Liver (tissue), 9 donors: ENCODE data around the gene HRH1. TPM values are rescaled to one million over a fixed set of nuclear protein-coding genes. Genes with fewer than 3 reads are reported as not detected.

ENCODE experiments used
- DNase-seq: peaks from one replicate; pipeline ENCODE4 v3.0.0-alpha.2; 2017; ENCODE audit warnings: low spot score
- H3K27ac ChIP-seq, 2 donors: one replicate each; pipeline ENCODE4 v1.7.0; 2013; ENCODE audit warnings: inconsistent platforms in 2 of 2, low read length in 2 of 2, control low read depth in 1 of 2, low read depth in 1 of 2, mild to moderate bottlenecking in 1 of 2
- H3K27me3 ChIP-seq, 4 donors: one replicate each; pipeline versions ENCODE4 v1.6.1 to v1.7.0; 2013; ENCODE audit warnings: low read length in 3 of 4, inconsistent platforms in 1 of 4, mild to moderate bottlenecking in 1 of 4, moderate library complexity in 1 of 4; ENCODE audit not compliant: control insufficient read depth in 4 of 4, insufficient read depth in 4 of 4
- H3K36me3 ChIP-seq, 4 donors: one replicate each; pipeline versions ENCODE4 v1.6.1 to v1.7.0; 2013; ENCODE audit warnings: low read length in 3 of 4, mild to moderate bottlenecking in 3 of 4, low read depth in 1 of 4, moderate library complexity in 1 of 4; ENCODE audit not compliant: control insufficient read depth in 4 of 4, insufficient read depth in 3 of 4
- H3K4me1 ChIP-seq, 4 donors: one replicate each; pipeline versions ENCODE4 v1.6.1 to v1.7.0; 2013; ENCODE audit warnings: low read length in 3 of 4, mild to moderate bottlenecking in 3 of 4, moderate library complexity in 1 of 4; ENCODE audit not compliant: control insufficient read depth in 4 of 4, insufficient read depth in 4 of 4
- H3K4me3 ChIP-seq, 3 donors: one replicate each; pipeline versions ENCODE4 v1.6.1 to v1.7.0; 2013; ENCODE audit warnings: low read length in 3 of 3, control low read depth in 1 of 3, low read depth in 1 of 3, mild to moderate bottlenecking in 1 of 3
- H3K9ac ChIP-seq, 2 donors: one replicate each; pipeline ENCODE4 v1.7.0; 2013; ENCODE audit warnings: low read length in 2 of 2, mild to moderate bottlenecking in 2 of 2, moderate library complexity in 2 of 2, control low read depth in 1 of 2, low read depth in 1 of 2
- H3K9me3 ChIP-seq, 4 donors: one replicate each; pipeline versions ENCODE4 v1.6.1 to v1.7.0; 2013; ENCODE audit warnings: low read length in 3 of 4; ENCODE audit not compliant: control insufficient read depth in 4 of 4
- EGR1 ChIP-seq, 2 donors: IDR thresholded peaks; 2 replicates each; pipeline ENCODE4 v1.6.1; 2016 to 2018; ENCODE audit warnings: antibody characterized with exemption in 2 of 2, low read depth in 2 of 2
- FOXA2 ChIP-seq: IDR thresholded peaks from 2 replicates; pipeline ENCODE4 v1.6.1; 2016; ENCODE audit warnings: antibody characterized with exemption
- GABPA ChIP-seq, 2 donors: IDR thresholded peaks in 1 of 2; conservative IDR thresholded peaks in 1 of 2; 2 replicates each; pipeline ENCODE4 v1.6.1; 2016; ENCODE audit warnings: antibody characterized with exemption in 2 of 2, mild to moderate bottlenecking in 1 of 2, moderate library complexity in 1 of 2
- HNF4A ChIP-seq, 2 donors: conservative IDR thresholded peaks; 2 replicates each; pipeline ENCODE4 v1.6.1; 2016; ENCODE audit warnings: antibody characterized with exemption in 2 of 2, mild to moderate bottlenecking in 2 of 2
- HNF4G ChIP-seq: IDR thresholded peaks from 2 replicates; pipeline ENCODE4 v1.6.1; 2016; ENCODE audit warnings: antibody characterized with exemption
- NR2F2 ChIP-seq: IDR thresholded peaks from 2 replicates; pipeline ENCODE4 v1.6.1; 2016; ENCODE audit warnings: antibody characterized with exemption
- RAD21 ChIP-seq, 2 donors: IDR thresholded peaks; 2 replicates each; pipeline ENCODE4 v1.6.1; 2016; ENCODE audit warnings: antibody characterized with exemption in 2 of 2, mild to moderate bottlenecking in 2 of 2
- RXRA ChIP-seq, 2 donors: IDR thresholded peaks; 2 replicates each; pipeline ENCODE4 v1.6.1; 2017 to 2018; ENCODE audit warnings: antibody characterized with exemption in 2 of 2, mild to moderate bottlenecking in 1 of 2
- SP1 ChIP-seq: IDR thresholded peaks from 2 replicates; pipeline ENCODE4 v1.6.1; 2018; ENCODE audit warnings: antibody characterized with exemption, mild to moderate bottlenecking
- YY1 ChIP-seq: IDR thresholded peaks from 2 replicates; pipeline ENCODE4 v1.6.1; 2016; ENCODE audit warnings: antibody characterized with exemption, mild to moderate bottlenecking
- WGBS: extraction: QIAGEN DNeasy Blood & Tissue Kit; methylation state at CpG from one replicate; pipeline ENCODE4 v1.1.7; 2013; 5-methylcytosine and 5-hydroxymethylcytosine counted together
- polyA plus RNA-seq, 2 donors: library from polyadenylated mRNA; stranded (reverse) in 1 of 2; unstranded in 1 of 2; fragments of 200-250 nt in 1 of 2; fragments of >200 nt in 1 of 2; fragmentation: Nextera tagmentation in 1 of 2; extraction: Ambion mirVana in 1 of 2; gene quantifications; one replicate each; pipeline versions ENCODE4 v1.2.1 to v1.2.3, GENCODE V29; 2013 to 2015
- total RNA-seq, 2 donors: library from RNA; depleted of rRNA; stranded (reverse); fragments of >200 nt; gene quantifications; one replicate each; pipeline ENCODE4 v1.2.3, GENCODE V29; 2014
- TF ChIP-seq, protein P1 (sequence below): IDR thresholded peaks from 2 replicates; pipeline ENCODE4 v1.6.1; 2016; ENCODE audit warnings: antibody characterized with exemption
- TF ChIP-seq, protein P2 (sequence below): IDR thresholded peaks from 2 replicates; pipeline ENCODE4 v1.6.1; 2016; ENCODE audit warnings: antibody characterized with exemption
- TF ChIP-seq, protein P3 (sequence below): fragments of 150-350 bp; IDR thresholded peaks from 2 replicates; pipeline ENCODE4 v1.5.1; 2017; ENCODE audit warnings: improper control_type of control experiment, low read depth, low read length; ENCODE audit not compliant: missing input control
- TF ChIP-seq, protein P4 (sequence below): IDR thresholded peaks from 2 replicates; pipeline ENCODE4 v1.6.1; 2016; ENCODE audit warnings: antibody characterized with exemption, mild to moderate bottlenecking
- donor health status: healthy.
- donor health status: healthy.
- donor health status: healthy.
- donor health status: healthy.
- donor health status: healthy.

The HRH1 gene
- total and polyA plus RNA-seq, 4 donors, result 0.07 to 1.3 (median 0.31) TPM

DNA sequence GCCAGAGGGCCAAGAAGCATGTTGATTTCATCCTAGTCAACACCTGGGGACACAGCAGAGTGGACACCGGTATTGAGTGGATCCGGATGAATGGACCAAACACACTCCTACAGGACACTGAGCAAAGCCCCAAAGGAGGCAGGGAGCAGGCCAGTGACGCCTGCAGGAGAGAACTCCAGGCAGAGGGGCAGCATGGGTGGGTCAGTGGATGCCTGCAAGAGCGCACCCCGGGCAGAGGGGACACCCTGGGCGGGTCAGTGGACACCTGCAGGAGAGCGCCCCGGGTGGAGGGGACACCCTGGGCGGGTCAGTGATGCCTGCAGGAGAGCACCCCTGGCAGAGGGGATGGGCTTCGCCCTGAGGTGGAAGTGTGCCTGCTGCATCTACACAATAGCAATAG lies 27.6 kb upstream of the HRH1 start:
- DNase-seq, result no peak
- H3K9ac ChIP-seq, result no peak overlapping the region
- peaks cover 0 to 5% (median 4%) of the 10 kb centered on the region in 4 donors for H3K9me3 ChIP-seq
- WGBS, result 89% methylated on average over 10 of the region's 10 CpGs
- H3K4me3 ChIP-seq, result no peak overlapping the region
- no peaks in the 10 kb centered on the region for H3K36me3 ChIP-seq
- H3K27me3 ChIP-seq, result no peaks in the 10 kb centered on the region
- H3K4me1 ChIP-seq, result no peaks in the 10 kb centered on the region
- TF ChIP-seq RAD21 (IDR thresholded peaks at IDR 0.05) (no peak), SP1 (no peak)
- H3K27ac ChIP-seq, result no peak overlapping the region

DNA sequence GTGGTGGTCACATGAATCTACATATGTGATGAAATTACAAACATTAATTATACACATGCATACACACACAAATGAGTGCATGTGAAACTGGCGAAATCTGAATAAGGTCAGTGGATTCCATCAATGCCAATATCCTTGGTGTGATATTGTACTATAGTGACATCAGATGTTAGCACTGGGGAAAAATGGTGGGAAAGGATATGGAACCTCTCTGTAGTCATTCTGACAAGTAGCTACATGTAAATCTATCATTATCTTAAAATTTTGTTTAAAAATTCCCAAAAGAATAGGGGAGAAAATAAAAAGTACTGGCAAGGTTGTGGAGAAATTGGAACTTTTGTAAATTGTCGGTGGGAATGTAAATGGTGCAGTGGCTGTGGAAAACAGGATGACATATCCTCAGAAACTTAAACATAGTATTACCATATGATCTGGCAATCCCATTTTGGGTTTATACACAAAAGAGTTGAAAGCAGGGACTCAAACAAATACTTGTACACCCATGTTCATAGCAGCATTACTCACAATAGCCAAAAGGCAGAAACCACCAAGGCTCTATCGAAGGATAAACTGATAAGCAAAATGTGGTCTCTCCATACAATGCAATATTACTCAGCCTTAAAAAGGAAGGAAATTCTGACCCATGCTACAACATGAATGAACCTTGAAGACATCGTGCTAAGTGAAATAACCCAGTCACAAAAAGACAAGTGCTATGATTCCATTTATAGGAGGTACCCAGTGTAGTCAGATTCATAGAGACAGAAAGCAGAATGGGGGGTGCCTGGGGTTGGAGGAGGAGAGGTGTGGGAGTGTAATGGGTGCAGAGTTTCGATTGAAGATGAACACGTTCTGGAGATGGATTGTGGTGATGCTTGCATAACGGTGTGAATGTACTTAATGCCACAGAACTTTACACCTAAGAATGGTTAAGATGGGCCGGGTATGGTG lies 25.3 kb upstream of the HRH1 start:
- Histone ChIP-seq H3K36me3 (no peaks in the 10 kb centered on the region), H3K4me3 (no peak overlapping the region), H3K4me1 (no peaks in the 10 kb centered on the region), H3K27ac (no peak overlapping the region), H3K9me3 (peaks cover 0 to 2% (median 0%) of the 10 kb centered on the region in 4 donors), H3K27me3 (no peaks in the 10 kb centered on the region), H3K9ac (no peak overlapping the region)
- no peak for DNase-seq
- 87% methylated on average over 8 of the region's 8 CpGs for WGBS
- TF ChIP-seq, protein P1, sequence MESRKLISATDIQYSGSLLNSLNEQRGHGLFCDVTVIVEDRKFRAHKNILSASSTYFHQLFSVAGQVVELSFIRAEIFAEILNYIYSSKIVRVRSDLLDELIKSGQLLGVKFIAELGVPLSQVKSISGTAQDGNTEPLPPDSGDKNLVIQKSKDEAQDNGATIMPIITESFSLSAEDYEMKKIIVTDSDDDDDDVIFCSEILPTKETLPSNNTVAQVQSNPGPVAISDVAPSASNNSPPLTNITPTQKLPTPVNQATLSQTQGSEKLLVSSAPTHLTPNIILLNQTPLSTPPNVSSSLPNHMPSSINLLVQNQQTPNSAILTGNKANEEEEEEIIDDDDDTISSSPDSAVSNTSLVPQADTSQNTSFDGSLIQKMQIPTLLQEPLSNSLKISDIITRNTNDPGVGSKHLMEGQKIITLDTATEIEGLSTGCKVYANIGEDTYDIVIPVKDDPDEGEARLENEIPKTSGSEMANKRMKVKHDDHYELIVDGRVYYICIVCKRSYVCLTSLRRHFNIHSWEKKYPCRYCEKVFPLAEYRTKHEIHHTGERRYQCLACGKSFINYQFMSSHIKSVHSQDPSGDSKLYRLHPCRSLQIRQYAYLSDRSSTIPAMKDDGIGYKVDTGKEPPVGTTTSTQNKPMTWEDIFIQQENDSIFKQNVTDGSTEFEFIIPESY, result no peak
- TF ChIP-seq EGR1 (IDR thresholded peaks at IDR 0.05; ENCODE audit: low read depth in 2 of 2) (no peak), SP1 (no peak)

DNA sequence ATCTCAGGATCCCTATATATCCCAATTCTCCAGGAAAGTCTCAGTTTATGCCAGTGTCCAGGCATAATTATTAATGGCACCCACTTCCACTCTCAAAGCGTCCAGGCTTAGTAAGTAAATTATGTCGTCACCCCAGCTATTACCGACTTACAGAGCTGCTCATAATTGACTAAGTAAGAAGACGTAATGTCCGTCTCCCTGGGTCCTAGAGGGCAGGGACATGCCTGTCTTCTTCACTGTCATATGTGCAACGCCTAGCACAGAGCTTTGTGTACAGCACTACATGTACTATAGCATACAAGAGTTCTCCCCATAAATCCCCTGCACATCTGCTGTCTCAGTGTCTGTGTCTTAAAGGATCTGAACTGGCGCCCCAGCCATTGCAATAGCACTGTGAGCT lies 23.9 kb upstream of the HRH1 start:
- Histone ChIP-seq H3K36me3 (no peaks in the 10 kb centered on the region), H3K4me1 (no peaks in the 10 kb centered on the region), H3K27ac (no peak overlapping the region), H3K9me3 (no peaks in the 10 kb centered on the region), H3K9ac (no peak overlapping the region), H3K4me3 (no peak overlapping the region), H3K27me3 (no peaks in the 10 kb centered on the region)
- DNase-seq, result no peak
- WGBS, result 83% methylated on average over 7 of the region's 7 CpGs
- TF ChIP-seq SP1 (no peak), FOXA2 (no peak), NR2F2 (no peak), HNF4G (no peak), RAD21 (IDR thresholded peaks at IDR 0.05) (no peak), HNF4A (conservative IDR thresholded peaks at IDR 0.05) (no peak), RXRA (IDR thresholded peaks at IDR 0.05) (no peak), EGR1 (IDR thresholded peaks at IDR 0.05; ENCODE audit: low read depth in 2 of 2) (no peak), GABPA (IDR thresholded peaks at IDR 0.05 in 1 of 2, conservative IDR thresholded peaks at IDR 0.05 in 1 of 2) (no peak), YY1 (no peak)
- TF ChIP-seq, protein P1, result no peak
- TF ChIP-seq, protein P2, sequence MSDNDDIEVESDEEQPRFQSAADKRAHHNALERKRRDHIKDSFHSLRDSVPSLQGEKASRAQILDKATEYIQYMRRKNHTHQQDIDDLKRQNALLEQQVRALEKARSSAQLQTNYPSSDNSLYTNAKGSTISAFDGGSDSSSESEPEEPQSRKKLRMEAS, result no peak
- TF ChIP-seq, protein P3, sequence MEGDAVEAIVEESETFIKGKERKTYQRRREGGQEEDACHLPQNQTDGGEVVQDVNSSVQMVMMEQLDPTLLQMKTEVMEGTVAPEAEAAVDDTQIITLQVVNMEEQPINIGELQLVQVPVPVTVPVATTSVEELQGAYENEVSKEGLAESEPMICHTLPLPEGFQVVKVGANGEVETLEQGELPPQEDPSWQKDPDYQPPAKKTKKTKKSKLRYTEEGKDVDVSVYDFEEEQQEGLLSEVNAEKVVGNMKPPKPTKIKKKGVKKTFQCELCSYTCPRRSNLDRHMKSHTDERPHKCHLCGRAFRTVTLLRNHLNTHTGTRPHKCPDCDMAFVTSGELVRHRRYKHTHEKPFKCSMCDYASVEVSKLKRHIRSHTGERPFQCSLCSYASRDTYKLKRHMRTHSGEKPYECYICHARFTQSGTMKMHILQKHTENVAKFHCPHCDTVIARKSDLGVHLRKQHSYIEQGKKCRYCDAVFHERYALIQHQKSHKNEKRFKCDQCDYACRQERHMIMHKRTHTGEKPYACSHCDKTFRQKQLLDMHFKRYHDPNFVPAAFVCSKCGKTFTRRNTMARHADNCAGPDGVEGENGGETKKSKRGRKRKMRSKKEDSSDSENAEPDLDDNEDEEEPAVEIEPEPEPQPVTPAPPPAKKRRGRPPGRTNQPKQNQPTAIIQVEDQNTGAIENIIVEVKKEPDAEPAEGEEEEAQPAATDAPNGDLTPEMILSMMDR, result no peak
- TF ChIP-seq, protein P4, sequence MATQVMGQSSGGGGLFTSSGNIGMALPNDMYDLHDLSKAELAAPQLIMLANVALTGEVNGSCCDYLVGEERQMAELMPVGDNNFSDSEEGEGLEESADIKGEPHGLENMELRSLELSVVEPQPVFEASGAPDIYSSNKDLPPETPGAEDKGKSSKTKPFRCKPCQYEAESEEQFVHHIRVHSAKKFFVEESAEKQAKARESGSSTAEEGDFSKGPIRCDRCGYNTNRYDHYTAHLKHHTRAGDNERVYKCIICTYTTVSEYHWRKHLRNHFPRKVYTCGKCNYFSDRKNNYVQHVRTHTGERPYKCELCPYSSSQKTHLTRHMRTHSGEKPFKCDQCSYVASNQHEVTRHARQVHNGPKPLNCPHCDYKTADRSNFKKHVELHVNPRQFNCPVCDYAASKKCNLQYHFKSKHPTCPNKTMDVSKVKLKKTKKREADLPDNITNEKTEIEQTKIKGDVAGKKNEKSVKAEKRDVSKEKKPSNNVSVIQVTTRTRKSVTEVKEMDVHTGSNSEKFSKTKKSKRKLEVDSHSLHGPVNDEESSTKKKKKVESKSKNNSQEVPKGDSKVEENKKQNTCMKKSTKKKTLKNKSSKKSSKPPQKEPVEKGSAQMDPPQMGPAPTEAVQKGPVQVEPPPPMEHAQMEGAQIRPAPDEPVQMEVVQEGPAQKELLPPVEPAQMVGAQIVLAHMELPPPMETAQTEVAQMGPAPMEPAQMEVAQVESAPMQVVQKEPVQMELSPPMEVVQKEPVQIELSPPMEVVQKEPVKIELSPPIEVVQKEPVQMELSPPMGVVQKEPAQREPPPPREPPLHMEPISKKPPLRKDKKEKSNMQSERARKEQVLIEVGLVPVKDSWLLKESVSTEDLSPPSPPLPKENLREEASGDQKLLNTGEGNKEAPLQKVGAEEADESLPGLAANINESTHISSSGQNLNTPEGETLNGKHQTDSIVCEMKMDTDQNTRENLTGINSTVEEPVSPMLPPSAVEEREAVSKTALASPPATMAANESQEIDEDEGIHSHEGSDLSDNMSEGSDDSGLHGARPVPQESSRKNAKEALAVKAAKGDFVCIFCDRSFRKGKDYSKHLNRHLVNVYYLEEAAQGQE, result no peak
